HTR-8/SVneo (cell line): ENCODE measurements around the gene MALRD1.
"Not testable (repeated sequence)": the region's sequence is repeated elsewhere in the genome, so short reads cannot be mapped to it uniquely, and the experiment has no call there.

ENCODE experiments used
- DNase-seq: peaks from one replicate; pipeline ENCODE4 v3.0.0; 2011; ENCODE audit warnings: low spot score, mixed read lengths; ENCODE audit not compliant: insufficient read length
- FAIRE-seq: peaks from 2 replicates; lab custom pipeline; 2011; peaks lifted over from hg19 to GRCh38; lab: Jason Lieb, UNC

The MALRD1 gene

DNA sequence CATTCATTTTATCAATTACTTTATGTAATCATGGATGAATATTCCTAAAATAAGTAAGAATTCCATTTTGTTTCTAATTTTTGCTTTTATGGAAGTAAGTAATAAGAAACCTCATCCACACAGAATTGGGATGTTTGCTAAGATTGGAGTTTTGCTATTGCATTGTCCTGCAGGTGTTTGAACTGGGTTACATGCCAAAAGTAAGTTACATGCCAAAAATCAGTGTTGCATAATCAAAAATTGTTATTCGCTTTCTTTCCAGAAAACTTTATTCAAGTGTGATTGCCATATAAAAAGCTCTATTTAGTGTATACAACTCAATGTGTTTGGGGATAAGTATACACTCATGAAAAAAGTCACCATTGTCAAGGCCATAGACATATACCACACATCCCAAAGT is 420.9 kb downstream of the MALRD1 start:
- FAIRE-seq (no peak), DNase-seq (no peak)

DNA sequence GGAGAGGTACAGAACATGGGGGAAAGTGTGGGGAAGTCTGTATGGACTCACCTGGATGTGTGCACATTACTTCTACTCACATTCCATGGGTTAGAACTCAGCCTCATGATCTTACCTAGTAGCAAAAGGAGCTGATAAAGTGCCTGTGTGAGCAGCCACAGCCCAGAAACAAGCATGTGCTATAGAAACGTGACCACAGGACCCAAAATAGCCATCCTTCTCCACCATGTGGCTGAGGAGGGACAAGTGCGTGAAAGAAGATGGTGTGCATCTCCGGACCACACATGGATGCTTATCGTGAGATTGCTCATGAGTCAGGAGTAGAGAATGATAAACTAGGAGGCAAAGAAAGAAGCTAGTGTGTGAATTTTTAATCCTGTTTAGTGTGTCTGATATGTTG is 431.3 kb downstream of the MALRD1 start:
- no peak for DNase-seq
- FAIRE-seq, result no peak

DNA sequence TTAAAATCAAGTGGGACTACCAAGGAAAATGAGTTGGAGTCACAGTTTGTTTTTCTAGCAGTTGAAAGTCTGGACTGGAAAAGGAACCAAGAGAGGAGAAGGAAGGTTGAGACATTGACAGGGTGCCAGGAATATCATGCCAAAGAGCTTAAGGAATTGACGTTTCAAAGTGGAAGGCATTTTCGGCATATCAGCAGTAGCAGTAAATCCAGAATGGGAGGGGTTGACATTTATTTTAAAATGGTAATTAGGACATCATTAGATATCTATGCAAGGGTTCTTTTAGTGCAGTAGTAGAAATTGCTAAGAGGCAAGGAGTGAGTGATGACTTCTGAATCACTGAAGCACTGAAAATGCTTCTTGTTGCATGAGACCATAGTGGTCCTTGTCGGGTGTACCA is 431.8 kb downstream of the MALRD1 start:
- FAIRE-seq (no peak), DNase-seq (no peak)

DNA sequence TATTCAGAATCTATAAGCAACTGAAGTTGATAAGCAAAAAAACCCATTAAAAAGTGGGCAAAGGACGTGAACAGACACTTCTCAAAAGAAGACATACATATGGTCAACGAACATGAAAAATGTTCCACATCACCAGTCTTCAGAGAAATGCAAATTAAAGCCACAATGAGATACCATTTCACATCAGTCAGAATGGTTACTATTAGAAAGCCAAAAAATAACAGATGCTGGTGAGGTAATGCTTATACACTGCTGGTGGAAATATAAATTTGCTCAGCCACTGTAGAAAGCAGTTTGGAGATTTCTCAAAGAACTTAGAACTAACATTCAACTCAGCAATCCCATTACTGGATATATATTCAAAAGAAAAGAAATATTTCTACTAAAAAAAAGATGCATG is 434.8 kb downstream of the MALRD1 start:
- no peak for DNase-seq
- no peak for FAIRE-seq

DNA sequence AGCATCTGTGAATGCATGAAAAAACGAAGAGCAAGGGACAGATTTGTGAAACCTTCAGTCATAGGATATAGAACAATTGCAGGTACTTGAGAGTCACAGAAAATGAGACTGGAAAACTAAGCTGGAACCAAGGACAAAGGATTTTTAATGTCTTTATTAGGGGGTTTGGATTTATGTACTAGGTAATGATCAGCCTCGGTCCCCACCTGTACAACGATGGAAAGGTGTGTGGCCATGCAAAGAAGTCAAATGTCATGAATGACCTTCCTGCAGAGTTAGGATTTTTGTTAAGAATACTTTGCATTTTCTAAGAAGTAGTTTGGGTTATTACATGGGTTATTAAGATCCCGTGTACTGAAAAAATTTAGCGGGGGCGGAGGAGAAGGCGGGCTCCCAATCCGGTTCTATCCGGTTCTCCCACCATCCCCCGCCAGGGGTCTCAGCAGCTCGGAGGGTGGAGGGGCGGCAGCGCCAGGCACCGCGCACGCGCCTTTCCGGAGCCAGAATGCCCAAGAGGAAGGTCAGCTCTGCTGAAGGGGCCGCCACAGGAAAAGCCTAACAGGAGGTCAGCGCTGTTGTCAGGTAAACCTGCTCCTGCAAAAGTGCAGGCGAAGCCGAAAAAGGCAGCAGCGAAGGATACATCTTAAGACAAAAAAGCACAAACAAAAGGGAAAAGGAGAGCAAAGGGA is 440.1 kb downstream of the MALRD1 start:
- FAIRE-seq (no peak), DNase-seq (no peak)

DNA sequence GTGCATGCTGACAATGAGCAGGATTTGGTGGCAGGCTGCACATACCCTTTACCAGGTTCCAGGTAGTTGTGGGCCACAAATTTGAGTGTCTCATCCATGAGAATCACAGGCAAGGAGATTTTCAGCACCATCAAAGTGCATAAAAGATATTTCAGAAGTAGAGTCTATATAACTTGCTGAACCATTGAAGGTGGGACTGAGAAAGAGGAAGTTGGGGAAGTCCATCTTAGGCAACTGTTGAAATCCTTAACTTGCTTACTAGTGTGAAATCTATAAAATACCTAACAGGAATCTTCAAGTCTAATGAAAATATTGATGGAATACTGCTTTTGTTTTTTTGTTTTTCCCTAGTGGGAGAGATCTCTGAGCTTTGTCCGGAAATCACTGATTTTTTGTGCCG is 442.6 kb downstream of the MALRD1 start:
- no peak for FAIRE-seq
- no peak for DNase-seq

DNA sequence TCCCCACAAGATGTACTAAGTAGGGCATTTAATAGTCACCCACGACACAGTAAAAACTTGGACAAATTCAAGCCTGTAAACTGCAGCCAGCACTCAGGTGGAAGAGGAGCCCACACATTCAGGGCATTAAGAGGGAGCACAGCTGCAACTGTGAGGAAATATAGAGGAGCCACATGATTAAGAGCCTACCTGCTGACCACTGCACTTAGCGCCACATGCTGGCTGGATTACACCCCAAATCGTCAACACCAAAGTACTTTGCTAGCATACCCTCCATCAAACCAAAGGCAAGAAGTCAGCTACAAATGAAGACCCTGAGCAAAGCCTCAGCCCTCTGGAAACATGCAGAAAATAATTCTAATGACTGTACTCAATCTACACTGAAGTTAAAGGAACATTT is 445.3 kb downstream of the MALRD1 start:
- FAIRE-seq (no peak), DNase-seq (no peak)

DNA sequence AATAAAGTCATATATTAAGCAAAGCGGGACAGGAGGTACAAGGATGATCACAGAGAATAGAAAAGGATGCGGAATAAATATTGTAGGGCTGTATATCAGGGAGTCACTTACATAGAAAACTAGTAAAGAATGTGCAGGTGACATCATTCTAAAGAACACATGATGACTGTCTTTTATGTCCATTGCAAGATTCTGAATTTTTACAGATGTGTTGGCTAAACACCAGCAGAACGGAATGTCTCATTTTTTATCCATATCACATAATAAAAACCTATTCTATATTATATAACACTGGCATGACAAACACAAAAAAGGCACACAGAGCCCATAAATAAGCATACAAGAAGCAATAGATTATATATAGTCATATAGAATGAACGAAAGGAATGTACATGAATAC is 448.4 kb downstream of the MALRD1 start:
- FAIRE-seq, result no peak
- DNase-seq, result no peak

DNA sequence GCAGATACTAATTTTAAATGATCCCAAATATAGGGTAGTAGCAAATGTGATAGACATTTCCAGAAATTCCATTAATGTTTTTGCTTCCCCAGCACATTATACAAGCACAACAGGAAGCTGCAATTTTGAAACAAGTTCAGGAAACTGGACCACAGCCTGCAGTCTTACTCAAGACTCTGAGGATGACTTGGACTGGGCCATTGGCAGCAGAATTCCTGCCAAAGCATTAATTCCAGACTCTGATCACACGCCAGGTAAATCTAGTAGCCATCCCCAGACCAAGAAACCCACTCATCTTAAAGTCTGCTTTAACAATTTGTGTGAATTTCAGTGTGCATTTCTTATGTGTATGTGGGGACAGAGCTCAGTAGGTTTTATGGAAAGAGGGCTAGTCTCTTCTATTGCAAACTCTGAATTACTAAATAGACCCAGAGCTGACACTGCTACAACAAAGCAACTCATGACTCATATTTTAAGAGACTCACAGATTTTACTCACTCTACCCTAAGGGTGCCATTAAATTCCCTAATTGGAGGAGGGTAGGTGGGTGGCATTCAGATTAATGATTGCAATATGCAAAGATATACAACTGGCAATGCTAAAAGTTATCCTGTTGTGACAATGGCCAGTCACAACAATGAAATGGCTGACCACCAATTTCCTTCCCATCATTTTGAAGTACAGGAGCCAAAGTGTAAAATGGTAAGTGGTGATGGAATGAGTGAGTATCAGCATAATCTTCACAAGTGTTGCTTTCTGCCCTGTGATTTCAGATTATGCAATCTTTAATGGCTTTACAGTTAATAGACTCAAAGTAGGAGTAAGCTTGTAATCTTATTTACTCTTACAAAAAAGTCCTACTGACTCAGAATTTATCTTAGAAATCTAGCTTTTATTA is 450.0 kb downstream of the MALRD1 start:
- DNase-seq, result no peak
- no peak for FAIRE-seq

DNA sequence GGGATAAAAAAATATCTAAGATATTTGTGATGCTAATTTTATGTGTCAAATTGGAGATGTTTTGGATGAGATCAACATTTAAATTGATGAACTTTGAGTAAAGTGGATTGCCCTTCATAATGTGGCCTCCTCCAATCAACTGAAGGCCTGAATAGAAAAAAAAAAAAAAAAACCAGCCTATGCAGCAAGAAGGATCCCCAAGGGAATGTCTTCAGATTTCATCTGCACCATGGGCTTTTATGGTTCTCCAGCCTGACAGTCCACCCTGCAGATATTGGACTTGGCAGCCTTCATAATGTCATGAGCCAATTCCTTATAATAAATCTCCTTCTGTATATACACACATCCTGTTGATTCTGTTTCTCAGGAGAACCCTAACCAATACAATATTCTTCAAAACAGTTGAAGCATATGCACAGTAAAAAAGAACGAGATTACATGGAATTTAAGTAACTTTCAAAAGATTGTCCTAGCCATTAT is 450.7 kb downstream of the MALRD1 start:
- DNase-seq (no peak), FAIRE-seq (no peak)

DNA sequence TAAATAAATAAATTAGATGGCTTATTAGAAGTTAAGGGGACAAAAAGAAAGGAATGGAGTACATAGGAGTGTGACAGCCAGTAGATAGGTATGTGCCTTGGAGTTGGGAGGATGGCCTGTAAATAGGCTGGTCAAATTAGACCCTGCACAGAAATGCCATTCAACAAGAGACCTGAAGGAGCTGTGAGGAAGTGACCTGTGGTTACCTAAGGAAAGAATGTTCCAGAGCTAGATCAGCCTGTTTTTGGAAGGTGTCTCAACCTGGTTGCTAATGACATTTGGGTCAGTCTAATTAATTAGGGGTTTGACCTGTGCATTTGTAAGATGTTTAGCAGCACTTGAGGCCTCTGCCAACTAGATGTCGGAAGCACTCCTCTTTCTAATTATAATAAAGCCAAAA is 452.4 kb downstream of the MALRD1 start:
- FAIRE-seq (no peak), DNase-seq (no peak)

DNA sequence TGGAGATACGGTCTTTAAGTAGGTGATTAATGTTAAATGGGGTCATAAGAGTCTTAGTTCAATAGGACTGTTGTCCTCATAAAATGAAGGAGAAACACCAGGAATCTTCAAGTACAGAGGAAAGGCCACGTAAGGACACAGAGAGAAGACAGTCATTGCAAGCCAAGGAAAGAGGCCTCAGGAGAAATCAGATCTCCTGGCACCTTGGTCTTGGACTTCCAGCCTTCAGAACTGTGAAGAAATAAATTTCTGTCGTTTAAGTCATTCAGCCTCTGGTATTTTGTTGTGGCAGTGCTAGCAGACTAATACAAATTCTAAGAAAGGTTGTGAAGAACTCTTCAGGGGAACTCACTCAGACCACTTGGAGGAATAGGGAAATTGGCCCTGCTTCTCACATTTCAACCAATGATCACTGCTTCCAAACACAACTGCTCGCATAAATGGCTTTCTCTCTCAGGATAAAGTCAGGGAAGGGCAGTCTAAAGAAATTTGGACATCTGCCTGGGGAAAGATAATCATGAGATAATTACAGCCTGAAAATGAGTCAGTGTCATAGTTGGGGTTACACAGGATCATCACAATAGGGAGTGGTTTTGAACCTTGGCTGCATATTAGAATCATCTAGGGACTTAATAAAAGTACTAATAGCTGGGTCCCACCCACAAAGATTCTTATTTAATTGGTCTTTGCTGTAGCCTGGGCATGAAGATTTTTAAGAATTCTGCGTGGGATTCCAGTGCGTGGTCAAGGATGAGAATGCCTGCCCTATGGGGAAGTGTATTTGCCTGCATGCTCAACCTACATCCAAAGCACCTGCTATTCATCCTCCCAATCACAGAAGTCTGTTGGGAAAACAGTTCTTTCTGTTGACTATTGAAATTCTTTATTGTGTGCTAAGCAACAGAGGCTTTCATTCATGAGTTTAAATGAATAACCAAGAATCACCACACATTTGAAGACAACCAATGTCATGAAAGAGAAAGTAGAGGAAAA is 457.0 kb downstream of the MALRD1 start:
- FAIRE-seq (no peak), DNase-seq (no peak)

DNA sequence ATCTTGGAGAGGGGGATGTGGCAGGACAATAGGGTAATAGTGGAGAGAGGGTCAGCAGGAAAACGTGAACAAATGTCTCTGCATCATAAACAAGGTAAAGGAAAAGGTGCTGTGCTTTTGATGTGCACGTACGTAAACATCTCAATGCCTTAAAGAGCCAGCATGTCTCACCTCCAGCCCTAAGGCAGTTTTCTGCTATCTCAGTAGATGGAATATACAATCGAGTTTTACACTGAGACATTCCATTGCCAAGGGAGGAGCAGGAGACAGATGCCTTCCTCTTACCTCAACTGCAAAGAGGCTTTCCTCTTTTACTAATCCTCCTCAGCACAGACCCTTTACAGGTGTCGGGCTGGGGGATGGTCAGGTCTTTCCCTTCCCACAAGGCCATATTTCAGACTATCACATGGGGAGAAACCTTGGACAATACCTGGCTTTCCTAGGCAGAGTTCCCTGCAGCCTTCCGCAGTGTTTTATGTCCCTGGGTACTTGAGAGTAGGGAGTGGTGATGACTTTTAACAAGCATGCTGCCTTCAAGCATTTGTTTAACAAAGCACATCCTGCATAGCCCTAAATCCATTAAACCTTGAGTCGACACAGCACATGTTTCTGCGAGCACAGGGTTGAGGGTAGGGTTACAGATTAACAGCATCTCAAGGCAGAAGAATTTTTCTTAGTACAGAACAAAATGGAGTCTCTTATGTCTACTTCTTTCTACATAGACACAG is 461.6 kb downstream of the MALRD1 start:
- FAIRE-seq, DNase-seq: not testable (repeated sequence)

DNA sequence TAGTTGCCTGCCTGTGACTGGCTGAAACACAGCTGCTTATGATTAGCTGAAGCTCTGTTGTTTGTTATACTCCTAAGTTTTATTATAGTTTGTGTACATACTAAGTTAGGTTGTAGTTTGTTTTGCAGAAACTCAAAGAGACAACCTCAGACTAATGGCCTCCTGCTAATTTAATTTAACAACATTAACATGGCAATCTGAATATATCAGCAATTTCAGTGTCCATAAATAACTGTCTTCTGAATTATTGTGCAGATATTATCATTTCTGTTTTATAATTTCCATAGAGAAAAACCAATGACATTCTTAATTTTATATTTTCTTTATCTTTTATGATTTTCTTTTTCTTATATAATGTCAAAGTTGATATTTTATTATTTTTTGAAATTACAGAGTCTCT is 469.5 kb downstream of the MALRD1 start:
- DNase-seq (no peak), FAIRE-seq (no peak)

DNA sequence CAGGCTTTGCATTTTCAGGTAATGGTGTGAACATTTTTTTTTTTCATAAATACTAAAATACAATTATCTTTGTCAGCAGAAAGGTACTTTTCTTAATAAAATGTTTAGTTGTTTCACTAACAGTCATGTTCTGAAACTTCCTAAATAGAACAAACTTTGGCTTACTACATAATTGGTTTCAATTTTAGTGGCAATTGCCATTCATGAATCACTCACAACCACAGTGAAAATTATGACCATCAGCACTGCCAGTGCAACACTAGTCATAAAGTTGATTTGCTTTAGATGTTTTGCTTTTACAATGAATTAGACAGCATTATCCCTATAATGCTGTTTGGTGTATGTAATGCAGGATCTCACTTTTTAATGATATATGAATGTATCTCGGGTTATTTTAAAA is 470.0 kb downstream of the MALRD1 start:
- FAIRE-seq (no peak), DNase-seq (no peak)

DNA sequence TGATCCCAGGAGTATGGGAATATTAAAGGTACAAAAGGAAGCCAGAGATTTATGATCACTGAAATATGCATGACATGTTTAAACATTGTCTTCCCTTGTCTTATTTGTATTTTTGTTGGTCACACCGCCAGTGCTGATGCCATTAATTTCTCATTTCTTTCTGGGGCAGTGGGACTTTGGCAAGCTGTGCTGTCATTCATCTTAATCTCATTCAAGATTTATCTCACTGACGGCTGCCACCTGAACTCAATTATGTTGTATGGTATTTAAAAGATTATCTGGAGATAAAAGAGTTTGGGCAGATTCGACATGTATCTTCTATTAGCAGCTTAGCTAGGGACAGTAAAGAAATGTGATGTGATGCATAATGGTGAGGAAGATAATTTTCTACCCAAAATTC is 482.7 kb downstream of the MALRD1 start:
- no peak for FAIRE-seq
- no peak for DNase-seq

DNA sequence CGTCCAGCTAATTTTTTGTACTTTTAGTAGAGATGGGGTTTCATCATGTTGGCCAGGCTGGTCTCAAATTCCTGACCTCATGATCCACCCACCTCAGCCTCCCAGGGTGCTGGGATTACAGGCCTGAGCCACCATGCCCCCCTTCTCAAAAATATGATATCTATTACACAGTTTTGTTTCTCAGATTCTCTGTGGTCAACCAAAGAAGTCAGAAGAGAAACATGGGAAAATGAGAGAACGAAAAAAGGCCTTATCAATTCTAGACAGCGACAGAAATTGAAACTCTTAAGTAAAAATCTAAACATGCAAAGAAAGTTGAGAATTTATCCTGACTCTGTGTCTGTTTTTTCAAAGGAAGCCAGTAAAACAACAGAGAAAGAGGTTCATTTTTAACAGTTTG is 483.8 kb downstream of the MALRD1 start:
- DNase-seq (no peak), FAIRE-seq (no peak)

DNA sequence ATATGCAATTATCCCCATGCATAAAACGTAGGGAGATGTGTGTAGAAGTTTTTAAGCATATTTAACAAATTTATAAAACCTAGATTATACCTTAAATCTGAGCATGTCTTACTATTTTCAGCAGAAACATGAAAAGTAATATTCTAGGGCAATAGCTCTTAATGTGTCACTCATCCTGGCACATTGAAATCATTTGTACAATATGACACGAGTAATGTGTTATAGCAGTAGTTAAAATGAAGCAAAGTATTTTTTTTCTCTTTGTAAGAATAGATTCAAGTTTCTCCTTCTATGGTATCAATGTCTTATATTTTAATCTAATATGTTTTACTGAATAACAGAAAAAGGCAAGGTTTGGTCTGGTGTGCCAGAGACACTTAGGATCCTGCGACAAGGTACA is 492.7 kb downstream of the MALRD1 start:
- FAIRE-seq (no peak), DNase-seq (no peak)

DNA sequence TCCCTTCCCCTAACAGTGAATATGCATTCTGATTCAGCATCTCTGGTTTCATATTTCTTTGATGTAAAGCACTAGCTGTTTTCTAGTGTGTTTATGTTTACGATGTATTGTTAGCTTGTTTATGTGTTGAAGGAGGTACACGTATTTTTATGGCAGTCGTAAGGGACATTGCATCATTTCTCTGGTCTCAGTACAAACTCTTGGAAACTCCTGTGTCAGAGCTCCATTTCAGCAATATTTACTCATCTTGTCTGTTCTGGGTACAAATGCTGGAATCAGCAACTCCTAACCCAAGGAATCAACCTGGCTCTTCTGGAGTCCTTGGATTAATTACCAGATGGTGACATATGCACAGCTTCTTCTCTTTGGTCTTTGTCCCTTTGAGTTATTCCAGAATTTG is 497.6 kb downstream of the MALRD1 start:
- DNase-seq (no peak), FAIRE-seq (no peak)

DNA sequence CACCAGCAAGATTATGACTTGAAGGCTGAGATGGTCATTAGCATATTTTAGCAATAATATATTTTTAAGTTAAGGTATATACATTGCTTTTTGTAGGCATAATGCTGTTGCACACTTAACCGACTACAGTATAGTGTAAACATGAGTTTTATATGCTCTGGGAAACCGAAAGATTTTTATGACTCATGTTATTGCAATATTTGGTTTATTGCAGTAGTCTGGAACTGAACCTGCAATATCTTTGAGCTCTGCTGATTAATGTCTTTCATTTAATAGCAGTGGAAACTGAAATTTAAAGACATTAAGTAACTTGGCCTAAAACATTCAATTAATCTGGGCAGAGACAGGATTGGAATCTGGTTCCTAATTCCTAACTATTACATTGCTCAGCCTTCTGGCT is 500.9 kb downstream of the MALRD1 start:
- FAIRE-seq, result no peak

More for the DNA sequence above, 500.9 kb downstream of the MALRD1 start:
- no peak for DNase-seq
